K562 (cell line): ENCODE data around the gene GJA4.

Experiments used
- BMI1 ChIP-seq: fragments of 150-350 bp; IDR thresholded peaks from 2 replicates; pipeline ENCODE4 v1.6.1; 2014; ENCODE audit warnings: low read length
- MEIS2 ChIP-seq: fragments of 450-650 bp; IDR thresholded peaks from 2 replicates; pipeline ENCODE4 v1.6.1; 2014; ENCODE audit warnings: mild to moderate bottlenecking; ENCODE audit not compliant: partially characterized antibody
- ZNF23 ChIP-seq: fragments of 250-450 bp; sonication (Bioruptor Pico); IDR thresholded peaks from 2 replicates; pipeline ENCODE4 v1.4.0; 2020; ENCODE audit warnings: mild to moderate bottlenecking
- TF ChIP-seq, protein P1 (sequence below), 3 experiments: IDR thresholded peaks in 2 of 3; conservative IDR thresholded peaks in 1 of 3; 2 replicates each; pipeline ENCODE4 v1.5.1; 2011 to 2012; ENCODE audit warnings: low read length in 3 of 3, mild to moderate bottlenecking in 3 of 3, control low read depth in 2 of 3, improper control_type of control experiment in 1 of 3, inconsistent platforms in 1 of 3, low read depth in 1 of 3, mixed read lengths in 1 of 3, moderate library complexity in 1 of 3; ENCODE audit not compliant: insufficient read depth in 2 of 3

DNA sequence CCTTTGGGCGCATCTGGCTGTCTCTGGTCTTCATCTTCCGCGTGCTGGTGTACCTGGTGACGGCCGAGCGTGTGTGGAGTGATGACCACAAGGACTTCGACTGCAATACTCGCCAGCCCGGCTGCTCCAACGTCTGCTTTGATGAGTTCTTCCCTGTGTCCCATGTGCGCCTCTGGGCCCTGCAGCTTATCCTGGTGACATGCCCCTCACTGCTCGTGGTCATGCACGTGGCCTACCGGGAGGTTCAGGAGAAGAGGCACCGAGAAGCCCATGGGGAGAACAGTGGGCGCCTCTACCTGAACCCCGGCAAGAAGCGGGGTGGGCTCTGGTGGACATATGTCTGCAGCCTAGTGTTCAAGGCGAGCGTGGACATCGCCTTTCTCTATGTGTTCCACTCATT lies 35.4 kb upstream of the GJA4 start:
- TF ChIP-seq MEIS2 = no peak
- no peak for TF ChIP-seq ZNF23 (CRISPR knock-in tag)
- TF ChIP-seq, protein P1, sequence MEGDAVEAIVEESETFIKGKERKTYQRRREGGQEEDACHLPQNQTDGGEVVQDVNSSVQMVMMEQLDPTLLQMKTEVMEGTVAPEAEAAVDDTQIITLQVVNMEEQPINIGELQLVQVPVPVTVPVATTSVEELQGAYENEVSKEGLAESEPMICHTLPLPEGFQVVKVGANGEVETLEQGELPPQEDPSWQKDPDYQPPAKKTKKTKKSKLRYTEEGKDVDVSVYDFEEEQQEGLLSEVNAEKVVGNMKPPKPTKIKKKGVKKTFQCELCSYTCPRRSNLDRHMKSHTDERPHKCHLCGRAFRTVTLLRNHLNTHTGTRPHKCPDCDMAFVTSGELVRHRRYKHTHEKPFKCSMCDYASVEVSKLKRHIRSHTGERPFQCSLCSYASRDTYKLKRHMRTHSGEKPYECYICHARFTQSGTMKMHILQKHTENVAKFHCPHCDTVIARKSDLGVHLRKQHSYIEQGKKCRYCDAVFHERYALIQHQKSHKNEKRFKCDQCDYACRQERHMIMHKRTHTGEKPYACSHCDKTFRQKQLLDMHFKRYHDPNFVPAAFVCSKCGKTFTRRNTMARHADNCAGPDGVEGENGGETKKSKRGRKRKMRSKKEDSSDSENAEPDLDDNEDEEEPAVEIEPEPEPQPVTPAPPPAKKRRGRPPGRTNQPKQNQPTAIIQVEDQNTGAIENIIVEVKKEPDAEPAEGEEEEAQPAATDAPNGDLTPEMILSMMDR (IDR thresholded peaks at IDR 0.05 in 2 of 3, conservative IDR thresholded peaks at IDR 0.05 in 1 of 3; ENCODE audit: insufficient read depth in 2 of 3, low read depth in 1 of 3, low read length in 3 of 3) = no peak
- no peak for TF ChIP-seq BMI1
